ENCODE results near the gene CHD3. TPM values are rescaled to one million over a fixed set of nuclear protein-coding genes. Genes with fewer than 3 reads are reported as not detected.

The CHD3 gene
- 100 to 1,000 TPM in 2 of 12 donors, 10 to 100 TPM in 9, not detected in 1; 56.4 to 524 (median 74.2) TPM for polyA plus RNA-seq (ENCODE audit: insufficient read length in 12 of 12)
- long read RNA-seq, donor 1, transcript CHD3-211 (3 exons, 2,515 nt) = major isoform, 11 of 74 reads
- long read RNA-seq, donor 1, partial matches to known transcripts = 61 of 74 reads
- long read RNA-seq, donor 1, other reads (novel, unspliced or antisense) = 0 of 74 reads
- long read RNA-seq, donor 2, partial matches to known transcripts = 18 of 19 reads
- long read RNA-seq, donor 2, other reads (novel, unspliced or antisense) = 0 of 19 reads
- long read RNA-seq, donor 3, partial matches to known transcripts = 0 of 1 reads
- long read RNA-seq, donor 3, other reads (novel, unspliced or antisense) = 0 of 1 reads
- long read RNA-seq, donor 4, partial matches to known transcripts = 7 of 8 reads
- long read RNA-seq, donor 4, other reads (novel, unspliced or antisense) = 0 of 8 reads
- long read RNA-seq, donor 5, transcript CHD3-211 (3 exons, 2,515 nt) = major isoform, 5 of 39 reads
- long read RNA-seq, donor 5, partial matches to known transcripts = 33 of 39 reads
- long read RNA-seq, donor 5, other reads (novel, unspliced or antisense) = 0 of 39 reads
- long read RNA-seq, donor 6, partial matches to known transcripts = 0 of 1 reads
- long read RNA-seq, donor 6, other reads (novel, unspliced or antisense) = 0 of 1 reads
- long read RNA-seq, donor 7, partial matches to known transcripts = 6 of 7 reads
- long read RNA-seq, donor 7, other reads (novel, unspliced or antisense) = 0 of 7 reads
- long read RNA-seq, donor 8, full-length matches to known transcripts = 3 of 33 reads
- long read RNA-seq, donor 8, partial matches to known transcripts = 30 of 33 reads
- long read RNA-seq, donor 8, other reads (novel, unspliced or antisense) = 0 of 33 reads
- long read RNA-seq, donor 9, partial matches to known transcripts = 16 of 17 reads
- long read RNA-seq, donor 9, other reads (novel, unspliced or antisense) = 0 of 17 reads
- long read RNA-seq, donor 10, partial matches to known transcripts = 0 of 4 reads
- long read RNA-seq, donor 10, other reads (novel, unspliced or antisense) = 0 of 4 reads
- long read RNA-seq, donor 11, partial matches to known transcripts = 22 of 26 reads
- long read RNA-seq, donor 11, other reads (novel, unspliced or antisense) = 0 of 26 reads

DNA sequence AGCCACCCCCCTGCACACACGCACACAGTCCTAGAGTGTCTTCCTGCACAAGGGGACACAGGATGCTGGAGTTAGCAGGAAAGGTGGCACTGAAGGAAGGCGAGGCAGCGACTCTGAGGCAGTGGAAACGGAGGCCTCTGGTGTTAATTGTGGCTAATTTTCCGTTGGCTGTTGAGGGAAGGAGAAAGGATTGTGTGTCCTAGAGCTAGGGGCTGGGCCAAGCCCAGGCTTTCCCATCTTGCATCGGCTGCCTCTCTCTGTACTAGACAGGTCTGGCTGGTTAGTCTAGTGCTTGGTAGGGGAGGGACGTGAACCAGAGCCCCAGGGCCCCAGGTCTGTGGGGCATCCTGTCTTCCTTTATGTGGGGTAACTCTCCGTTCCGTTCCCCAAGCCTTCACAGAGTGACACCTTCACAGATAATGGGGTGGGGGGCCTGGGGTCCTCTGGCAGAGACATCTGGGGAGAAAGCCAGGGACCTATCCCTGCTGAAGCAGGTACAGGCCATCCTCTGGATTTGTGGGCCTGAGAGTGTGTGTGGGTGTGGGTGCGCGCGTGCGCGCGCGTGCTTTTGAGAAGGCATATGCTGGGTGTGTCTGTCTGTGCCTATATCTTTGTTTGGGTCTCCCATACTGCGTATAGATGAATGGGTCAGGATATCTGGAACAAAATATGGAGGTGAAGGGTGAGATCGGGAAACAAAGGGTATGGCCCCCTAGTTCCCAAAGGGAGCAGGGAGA lies at the start of gene CHD3:
Gene CHD3 (plus strand): TSS at position 606 of the 737 bp plus-strand sequence. CDS start 212 bp downstream, outside the sequence.
- DNase-seq = no peak

DNA sequence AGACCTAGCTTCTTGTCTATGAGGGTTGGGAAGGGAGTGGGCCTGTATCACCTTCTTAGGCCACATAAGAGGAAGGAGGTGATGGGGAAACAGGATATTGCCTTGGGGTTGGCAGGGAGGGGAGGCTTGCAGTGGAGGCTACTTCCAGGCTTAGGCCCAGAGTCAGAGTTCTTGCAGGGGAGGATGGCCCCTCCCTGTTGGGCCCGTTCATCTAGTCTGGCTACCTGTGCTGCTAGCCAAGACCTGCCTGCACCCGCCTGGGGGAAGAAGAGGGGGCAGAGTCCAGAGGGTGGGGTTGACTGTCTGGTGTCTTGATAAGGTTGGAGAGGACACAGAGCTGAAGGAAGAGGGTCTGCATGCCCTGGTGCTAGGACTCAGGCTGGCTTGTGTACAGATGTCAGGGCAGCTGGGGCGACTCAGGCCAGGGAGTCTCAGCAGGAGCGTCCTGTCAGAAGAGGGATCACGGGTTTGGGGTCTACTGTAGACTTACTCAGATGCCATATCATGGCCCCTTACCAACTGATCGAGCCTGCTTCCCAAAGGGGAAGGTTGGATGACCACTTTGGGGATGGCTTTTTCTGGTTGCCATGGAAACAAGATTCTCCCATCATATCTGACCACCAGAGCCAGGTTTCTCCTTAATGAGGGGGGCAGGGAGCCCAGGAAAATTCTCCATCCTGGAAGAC lies 49.3 kb upstream of the CHD3 start:
- no peak for DNase-seq

DNA sequence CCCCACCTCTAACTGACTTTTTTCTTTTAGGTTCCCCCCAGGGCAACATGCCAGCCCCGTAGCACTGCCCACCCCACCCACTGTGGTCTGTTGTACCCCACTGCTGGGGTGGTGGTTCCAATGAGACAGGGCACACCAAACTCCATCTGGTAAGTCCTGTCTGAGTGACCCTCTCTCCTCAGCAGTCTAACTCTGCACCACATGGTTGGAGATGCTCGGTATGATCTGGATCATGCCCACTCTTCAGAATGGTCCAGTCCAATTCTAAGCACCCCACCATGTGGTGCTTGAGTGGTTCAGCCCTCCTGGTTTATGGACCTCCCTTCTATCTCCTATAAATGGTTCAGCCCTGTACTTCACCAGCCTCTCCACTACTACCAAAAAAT lies 48.7 kb upstream of the CHD3 start:
- no peak for DNase-seq

DNA sequence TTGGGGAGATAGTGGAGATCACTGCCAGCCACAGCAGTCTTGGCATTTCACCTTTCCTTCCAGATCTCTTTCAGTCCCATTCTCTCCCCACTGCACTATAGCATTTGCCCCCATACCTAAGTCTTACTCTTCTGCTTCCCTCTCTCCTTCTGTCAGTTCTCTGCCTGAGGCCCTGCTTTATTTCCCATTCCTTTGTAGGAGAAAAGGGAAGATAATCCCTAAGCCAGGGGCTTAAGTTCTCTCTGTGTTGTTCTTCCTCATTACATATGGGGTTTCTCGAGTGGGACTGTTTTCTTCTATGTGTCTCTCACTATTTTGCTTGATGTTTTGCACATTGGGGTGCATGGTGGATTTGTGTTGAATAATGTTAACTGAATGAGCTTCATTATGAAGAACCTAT lies 48.1 kb upstream of the CHD3 start:
- no peak for DNase-seq

DNA sequence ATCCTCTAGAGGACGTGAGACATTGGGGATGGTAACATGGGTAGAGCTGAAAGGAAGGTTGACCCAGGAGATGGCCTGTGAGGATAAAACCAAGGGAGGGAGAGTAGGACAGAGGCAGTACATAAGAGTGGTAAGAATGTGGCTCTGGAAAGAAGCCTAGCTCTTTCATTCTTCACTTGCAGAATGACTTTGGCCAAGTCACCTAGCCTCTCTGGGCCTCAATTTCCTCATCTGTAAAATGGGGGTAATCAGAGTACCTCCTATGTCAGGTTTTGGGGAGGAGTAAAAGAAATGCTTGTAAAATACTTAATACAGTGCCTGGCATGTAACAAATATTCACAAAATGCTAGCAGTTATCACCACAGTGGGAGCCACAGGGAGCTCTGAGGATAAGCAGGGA lies 47.7 kb upstream of the CHD3 start:
- DNase-seq = no peak

DNA sequence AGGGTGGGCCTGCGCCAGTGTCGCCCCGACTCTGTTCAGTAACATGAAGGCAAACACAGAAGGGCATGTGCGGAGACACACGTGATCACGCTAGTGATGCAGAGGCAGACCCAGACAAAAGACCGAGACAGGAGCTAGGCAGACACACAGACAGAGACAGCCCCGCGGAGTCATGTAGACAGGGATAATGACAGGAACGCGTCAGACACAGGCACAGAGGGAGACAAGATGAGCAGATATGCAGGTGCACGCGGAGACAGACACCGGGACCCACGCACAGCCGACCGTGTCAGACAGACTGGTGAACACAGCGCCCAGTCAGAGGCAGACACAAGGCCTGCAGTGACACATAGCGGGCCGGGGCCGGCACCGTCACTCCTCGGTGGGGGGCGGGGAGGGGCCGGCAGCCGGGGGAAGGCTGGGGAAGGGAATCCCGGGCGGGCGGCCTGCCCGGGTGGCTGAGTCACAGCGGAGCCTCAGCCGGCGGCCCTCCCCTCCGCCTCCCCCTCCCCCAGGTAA lies 47.1 kb upstream of the CHD3 start:
- DNase-seq = peak; percentile 86

DNA sequence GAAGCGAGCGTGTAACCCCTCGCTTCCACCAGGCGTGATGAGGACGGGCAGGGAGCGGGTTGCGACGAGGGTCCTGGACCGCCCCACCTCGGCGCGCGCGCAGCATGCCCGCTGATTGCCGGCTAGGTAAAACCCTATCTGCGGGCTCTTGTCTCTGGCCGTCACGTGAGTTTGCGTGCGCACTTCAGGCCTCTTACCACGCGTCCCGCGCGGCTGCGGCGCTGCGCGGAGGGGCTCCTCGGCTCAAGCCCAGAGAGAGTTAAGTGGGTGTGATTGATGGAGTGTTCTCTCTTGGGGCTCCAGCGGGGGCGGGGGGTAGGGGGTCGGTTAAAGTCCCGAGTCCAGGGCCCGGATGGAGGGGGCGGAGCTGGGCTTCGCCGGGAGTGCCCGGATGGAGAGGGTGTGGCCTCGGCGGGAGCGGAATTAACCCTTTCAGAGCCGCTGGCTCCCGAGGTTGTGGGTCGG lies 46.6 kb upstream of the CHD3 start:
- peak; percentile 95 for DNase-seq

DNA sequence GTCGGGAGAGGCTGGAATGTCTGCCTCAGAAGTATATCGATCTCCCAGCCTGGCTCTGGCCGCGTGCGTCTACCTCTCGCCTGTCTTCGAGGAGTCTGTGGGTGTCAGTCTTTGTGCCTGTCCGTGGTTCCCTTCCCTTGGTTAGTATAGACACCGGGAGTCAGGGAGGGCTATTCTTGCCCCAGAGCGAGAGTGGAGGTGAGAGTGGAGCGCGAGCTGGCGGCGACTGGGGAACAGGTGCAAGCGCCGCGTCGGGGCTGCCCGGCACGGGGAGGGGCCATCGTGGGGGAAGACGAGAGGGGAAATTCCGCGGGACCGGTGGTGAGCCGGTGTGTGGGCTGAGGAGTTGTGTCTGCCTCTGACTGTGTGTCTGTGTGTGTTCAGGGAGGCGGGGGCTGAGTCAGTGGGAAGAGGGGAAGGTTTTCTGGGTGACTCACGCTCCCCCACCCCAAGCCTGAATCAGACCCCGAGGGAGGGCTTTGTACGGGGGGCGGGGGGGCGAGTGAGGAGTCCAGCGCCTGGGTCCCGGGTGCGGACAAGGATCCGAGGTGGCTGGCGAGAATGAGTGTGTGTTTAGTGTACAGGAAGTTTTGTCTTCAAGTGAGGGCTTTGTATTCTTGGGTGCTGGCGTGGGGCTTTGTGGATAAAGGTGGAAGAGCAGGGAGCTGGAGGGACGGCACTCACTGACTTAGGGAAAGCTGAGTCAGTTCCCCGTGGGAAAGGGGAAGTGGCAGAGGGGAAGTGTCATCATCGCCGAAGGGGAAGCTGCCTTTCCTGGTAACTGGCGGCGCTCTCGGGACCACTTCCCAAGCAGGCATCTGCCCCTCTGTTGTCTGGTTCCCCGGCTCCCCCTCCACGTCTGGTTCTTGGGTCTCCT lies 46.0 kb upstream of the CHD3 start:
- DNase-seq = peak; percentile 65

DNA sequence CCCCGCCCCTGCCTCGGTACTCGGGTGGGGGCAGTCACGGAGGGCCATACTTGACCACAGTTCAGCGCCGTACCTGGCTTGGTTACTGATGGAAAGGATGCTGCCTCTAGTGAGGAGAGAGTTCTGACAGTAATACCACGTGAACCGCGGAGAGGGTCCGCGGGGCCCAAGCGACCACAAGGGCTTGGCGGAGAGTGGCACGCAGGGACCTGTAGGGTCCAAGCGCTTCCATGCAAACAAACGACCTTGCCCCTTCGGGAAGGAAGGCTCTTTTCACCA lies 45.4 kb upstream of the CHD3 start:
- no peak for DNase-seq

DNA sequence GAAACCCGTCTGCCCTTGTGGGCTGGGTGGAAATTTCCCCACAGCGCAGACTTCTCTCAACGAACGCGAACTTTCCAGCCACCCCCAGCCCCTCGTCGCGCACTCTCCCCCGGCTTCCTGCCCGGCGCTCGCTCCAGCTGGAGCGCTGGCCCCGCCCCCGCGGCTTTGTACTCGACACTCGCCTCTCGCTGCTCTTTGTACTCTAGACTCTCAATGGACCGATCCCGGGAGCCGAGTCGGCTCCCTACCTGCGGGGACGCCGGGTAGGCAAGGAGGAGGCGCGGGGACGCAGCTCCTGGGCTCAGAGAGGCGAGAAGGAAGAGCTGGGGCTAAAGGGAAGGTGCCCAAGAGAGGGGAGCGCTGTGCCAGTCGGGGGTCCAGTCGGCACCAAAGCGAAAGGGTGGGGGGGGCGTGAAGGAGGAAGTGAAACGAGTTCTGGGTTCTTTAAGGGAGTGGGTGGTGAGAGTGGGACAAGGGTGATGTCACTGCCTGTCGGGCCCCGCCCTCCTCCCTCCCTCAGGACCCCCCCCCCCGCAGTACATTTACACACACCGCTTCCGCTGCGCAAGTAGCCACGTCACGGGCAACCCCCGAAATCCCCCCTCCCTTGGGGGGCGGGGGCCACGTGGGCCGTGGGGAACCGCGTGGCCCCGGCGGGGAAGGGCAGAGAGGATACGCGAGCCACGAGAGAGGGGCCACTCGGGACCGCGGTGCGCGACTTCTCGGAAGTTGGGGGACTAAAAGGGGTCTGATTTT lies 44.9 kb upstream of the CHD3 start:
- DNase-seq = peak; percentile 80

DNA sequence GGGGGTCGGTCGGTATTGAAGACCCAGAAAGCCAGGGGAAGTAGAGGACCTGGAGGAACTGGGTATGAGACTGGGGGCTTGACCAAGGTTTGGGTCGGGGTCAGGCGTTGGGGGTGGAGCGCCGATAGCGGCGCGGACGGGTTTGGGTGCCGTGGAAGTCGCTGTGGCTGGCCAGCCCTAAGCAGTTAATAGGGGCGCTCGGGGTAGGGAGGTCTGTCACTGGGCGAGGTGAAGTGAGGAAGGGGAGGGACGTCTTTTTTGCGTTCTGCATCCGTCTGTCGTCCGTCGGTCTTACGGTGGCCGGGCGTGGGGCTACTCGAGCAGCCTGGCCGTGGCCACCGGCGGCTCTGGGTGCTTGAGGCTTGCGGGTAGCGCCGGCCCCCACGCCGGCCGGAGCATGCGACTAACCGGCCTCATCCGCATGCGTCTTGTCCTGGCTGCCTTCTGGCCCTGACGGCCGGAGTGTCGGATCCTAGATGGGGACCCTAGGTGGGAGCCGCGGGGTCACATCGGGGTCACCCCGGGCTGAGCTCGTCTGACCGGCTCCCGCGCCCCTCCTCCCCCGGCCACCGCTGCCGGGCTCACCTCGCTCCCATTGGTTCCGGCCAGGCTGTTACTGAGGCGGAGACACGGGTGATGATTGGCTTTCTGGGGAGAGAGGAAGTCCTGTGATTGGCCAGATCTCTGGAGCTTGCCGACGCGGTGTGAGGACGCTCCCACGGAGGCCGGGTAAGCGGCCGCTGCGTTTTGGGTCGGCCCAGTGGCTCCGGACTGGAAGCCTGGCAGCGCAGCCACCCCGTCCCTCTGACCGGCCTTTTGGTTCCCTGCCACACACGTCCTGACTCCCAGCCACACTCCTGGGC lies 44.1 kb upstream of the CHD3 start:
- DNase-seq = peak; percentile 94

DNA sequence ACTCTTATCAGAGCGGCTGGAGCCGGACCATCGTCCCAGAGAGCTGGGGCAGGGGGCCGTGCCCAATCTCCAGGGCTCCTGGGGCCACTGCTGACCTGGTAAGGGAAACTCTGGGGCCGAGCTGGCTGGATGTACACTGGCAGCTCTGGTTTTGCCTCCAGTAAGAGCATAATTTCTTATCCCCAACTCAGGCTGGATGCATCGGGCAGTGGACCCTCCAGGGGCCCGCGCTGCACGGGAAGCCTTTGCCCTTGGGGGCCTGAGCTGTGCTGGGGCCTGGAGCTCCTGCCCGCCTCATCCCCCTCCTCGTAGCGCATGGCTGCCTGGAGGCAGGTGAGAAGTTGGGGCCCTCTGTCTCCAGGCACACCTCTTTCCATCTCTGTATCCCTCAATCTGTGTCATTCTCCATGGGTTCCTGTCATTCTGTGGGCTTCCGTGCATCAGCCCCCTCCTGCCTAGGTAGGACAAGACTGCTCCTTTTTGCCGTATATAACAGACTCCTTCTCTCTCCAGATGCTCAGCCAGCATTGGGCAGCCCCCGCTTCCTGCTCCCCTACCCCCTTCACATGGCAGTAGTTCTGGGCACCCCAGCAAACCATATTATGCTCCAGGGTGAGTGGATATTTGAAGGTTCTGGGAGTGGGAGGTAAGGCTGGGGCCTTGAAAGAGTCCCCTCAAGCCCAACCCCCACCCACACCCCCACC lies 43.1 kb upstream of the CHD3 start:
- DNase-seq = no peak

DNA sequence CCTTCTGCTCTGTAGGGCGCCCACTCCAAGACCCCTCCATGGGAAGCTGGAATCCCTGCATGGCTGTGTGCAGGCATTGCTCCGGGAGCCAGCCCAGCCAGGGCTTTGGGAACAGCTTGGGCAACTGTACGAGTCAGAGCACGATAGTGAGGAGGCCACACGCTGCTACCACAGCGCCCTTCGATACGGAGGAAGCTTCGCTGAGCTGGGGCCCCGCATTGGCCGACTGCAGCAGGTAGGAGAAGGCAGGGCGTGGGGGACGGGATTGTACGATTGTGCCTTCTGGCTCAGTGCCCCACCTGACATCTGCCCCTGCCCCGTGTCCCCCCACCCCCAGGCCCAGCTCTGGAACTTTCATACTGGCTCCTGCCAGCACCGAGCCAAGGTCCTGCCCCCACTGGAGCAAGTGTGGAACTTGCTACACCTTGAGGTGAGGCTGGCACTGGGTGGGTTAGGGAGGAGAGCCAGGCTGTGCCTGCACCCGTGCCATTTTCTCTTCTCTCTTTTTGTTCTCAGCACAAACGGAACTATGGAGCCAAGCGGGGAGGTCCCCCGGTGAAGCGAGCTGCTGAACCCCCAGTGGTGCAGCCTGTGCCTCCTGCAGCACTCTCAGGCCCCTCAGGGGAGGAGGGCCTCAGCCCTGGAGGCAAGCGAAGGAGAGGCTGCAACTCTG lies 42.4 kb upstream of the CHD3 start:
- no peak for DNase-seq

DNA sequence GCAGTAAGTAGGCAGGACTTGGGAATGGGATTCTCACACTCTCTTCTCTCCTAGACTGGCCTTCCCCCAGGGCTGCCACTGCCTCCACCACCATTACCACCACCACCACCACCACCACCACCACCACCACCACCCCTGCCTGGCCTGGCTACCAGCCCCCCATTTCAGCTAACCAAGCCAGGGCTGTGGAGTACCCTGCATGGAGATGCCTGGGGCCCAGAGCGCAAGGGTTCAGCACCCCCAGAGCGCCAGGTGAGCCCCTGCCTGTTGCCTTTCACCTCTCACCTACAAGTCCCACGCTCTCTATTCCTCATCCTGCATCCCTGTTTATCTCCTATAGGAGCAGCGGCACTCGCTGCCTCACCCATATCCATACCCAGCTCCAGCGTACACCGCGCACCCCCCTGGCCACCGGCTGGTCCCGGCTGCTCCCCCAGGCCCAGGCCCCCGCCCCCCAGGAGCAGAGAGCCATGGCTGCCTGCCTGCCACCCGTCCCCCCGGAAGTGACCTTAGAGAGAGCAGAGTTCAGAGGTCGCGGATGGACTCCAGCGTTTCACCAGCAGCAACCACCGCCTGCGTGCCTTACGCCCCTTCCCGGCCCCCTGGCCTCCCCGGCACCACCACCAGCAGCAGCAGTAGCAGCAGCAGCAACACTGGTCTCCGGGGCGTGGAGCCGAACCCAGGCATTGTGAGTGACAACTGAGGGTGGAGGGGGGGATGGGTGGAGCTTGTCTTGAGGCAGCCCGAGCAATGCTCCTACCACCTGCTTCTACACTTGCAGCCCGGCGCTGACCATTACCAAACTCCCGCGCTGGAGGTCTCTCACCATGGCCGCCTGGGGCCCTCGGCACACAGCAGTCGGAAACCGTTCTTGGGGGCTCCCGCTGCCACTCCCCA lies 41.6 kb upstream of the CHD3 start:
- no peak for DNase-seq

DNA sequence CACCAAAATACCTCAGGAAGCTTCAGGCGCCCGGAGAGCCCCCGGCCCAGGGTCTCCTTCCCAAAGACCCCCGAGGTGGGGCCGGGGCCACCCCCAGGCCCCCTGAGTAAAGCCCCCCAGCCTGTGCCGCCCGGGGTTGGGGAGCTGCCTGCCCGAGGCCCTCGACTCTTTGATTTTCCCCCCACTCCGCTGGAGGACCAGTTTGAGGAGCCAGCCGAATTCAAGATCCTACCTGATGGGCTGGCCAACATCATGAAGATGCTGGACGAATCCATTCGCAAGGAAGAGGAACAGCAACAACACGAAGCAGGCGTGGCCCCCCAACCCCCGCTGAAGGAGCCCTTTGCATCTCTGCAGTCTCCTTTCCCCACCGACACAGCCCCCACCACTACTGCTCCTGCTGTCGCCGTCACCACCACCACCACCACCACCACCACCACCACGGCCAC lies 40.4 kb upstream of the CHD3 start:
- DNase-seq = no peak

DNA sequence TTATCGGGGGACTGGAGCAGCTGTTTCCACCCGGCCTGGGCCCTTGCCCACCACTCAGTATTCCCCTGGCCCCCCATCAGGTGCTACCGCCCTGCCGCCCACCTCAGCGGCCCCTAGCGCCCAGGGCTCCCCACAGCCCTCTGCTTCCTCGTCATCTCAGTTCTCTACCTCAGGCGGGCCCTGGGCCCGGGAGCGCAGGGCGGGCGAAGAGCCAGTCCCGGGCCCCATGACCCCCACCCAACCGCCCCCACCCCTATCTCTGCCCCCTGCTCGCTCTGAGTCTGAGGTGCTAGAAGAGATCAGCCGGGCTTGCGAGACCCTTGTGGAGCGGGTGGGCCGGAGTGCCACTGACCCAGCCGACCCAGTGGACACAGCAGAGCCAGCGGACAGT lies 39.9 kb upstream of the CHD3 start:
- no peak for DNase-seq
